Measurements from ENCODE around the gene EEIG2. TPM values are rescaled to one million over a fixed set of nuclear protein-coding genes. Genes with fewer than 3 reads are reported as not detected.

EEIG2 gene
- polyA plus RNA-seq, 1 of the 3 experiments (the other 2 are of a cell fraction) = 2.9 TPM

- ChIA-PET POLR2A (no interaction called here), CTCF (no interaction called here)
- no peak overlapping the region for H3K4me3 ChIP-seq (ENCODE audit: low read depth in 2 of 2, low read length in 1 of 2)
- TF ChIP-seq ELF1 (IDR thresholded peaks at IDR 0.05) (no peak), MXI1 (IDR thresholded peaks at IDR 0.05; ENCODE audit: low read depth, low read length) (no peak), SIN3A (IDR thresholded peaks at IDR 0.05; ENCODE audit: borderline replicate concordance, low read depth, low read length) (no peak), FOSL2 (IDR thresholded peaks at IDR 0.05; ENCODE audit: borderline replicate concordance, low read depth) (no peak), ZBTB33 (IDR thresholded peaks at IDR 0.05; ENCODE audit: borderline replicate concordance, low read depth) (no peak), EP300 (IDR thresholded peaks at IDR 0.05; ENCODE audit: borderline replicate concordance in 1 of 2, low read depth in 1 of 2, low read length in 1 of 2) (no peak), MEF2A (IDR thresholded peaks at IDR 0.05; ENCODE audit: borderline replicate concordance, low read depth) (no peak), TCF12 (IDR thresholded peaks at IDR 0.05) (no peak), SMC3 (IDR thresholded peaks at IDR 0.05; ENCODE audit: low read depth, low read length) (no peak), GATA2 (CRISPR knock-in tag; IDR thresholded peaks at IDR 0.05) (no peak), TEAD4 (IDR thresholded peaks at IDR 0.05; ENCODE audit: borderline replicate concordance, insufficient read depth) (no peak), POLR2AphosphoS5 (IDR thresholded peaks at IDR 0.05; ENCODE audit: low read depth, low read length) (no peak), NFIC (IDR thresholded peaks at IDR 0.05; ENCODE audit: borderline replicate concordance) (no peak), GABPA (IDR thresholded peaks at IDR 0.05; ENCODE audit: low read depth) (no peak), YY1 (IDR thresholded peaks at IDR 0.05; ENCODE audit: low read depth) (no peak), CTCF (IDR thresholded peaks at IDR 0.05) (no peak), RAD21 (IDR thresholded peaks at IDR 0.05; ENCODE audit: low read length) (no peak), MAX (IDR thresholded peaks at IDR 0.05; ENCODE audit: low read depth) (no peak), FOXJ3 (CRISPR knock-in tag; IDR thresholded peaks at IDR 0.05) (no peak), RXRA (IDR thresholded peaks at IDR 0.05; ENCODE audit: borderline replicate concordance, low read depth) (no peak)
- H4K20me1 ChIP-seq (ENCODE audit: insufficient read depth) = no peaks in the 10 kb centered on the region; the same call in 1 of the 2 replicates
- no peak overlapping the region for H3K9ac ChIP-seq
- H2AFZ ChIP-seq (ENCODE audit: low read depth) = no peak overlapping the region
- 46% methylated on average over 4 of the region's 4 CpGs for WGBS (ENCODE audit: low lambda C conversion rate)
- H3K9me3 ChIP-seq = no peaks in the 10 kb centered on the region
- no peaks in the 10 kb centered on the region for H3K9me2 ChIP-seq
- 0 out of 2 replicates have a peak, but pooled peaks cover 5% of the 10 kb centered on the region for H3K79me2 ChIP-seq (ENCODE audit: insufficient read depth)
- peaks cover 6 to 7% of the 10 kb centered on the region in 2 experiments for H3K36me3 ChIP-seq (replicated peaks in 1 of 2; ENCODE audit: control insufficient read depth in 1 of 2, insufficient read depth in 2 of 2, low read length in 1 of 2)
- peak overlapping the region in 1 of 2 experiments; percentile 69; a peak in 2 of 4 replicates for H3K27ac ChIP-seq (ENCODE audit: low read depth in 2 of 2, low read length in 1 of 2)
- peaks cover 13 to 29% of the 10 kb centered on the region in 2 experiments; a peak in 3 of 4 replicates for H3K4me1 ChIP-seq (ENCODE audit: control insufficient read depth in 1 of 2, insufficient read depth in 2 of 2, low read depth in 1 of 2, low read length in 1 of 2)
- H3F3A ChIP-seq (replicated peaks; ENCODE audit: insufficient read depth) = no peaks in the 10 kb centered on the region
- no peak for DNase-seq
- peak overlapping the region; percentile 11; the same call in 1 of the 2 replicates for H3K4me2 ChIP-seq
- no peaks in the 10 kb centered on the region for H3K27me3 ChIP-seq (ENCODE audit: insufficient read depth)
These were observed 40.6 kb downstream of the EEIG2 start for GRCh38 chr1:108600504-108600903.

Measured in SK-N-SH (cell line).